MM.1S (cell line): Measurements from ENCODE around the gene ZFX.
A peak's percentile ranks its signal among the peaks of the same experiment; 100 is the strongest.

Source experiments
- DNase-seq: peaks from one replicate; pipeline ENCODE4 v3.0.0-alpha.2; 2015
- H2AFZ ChIP-seq: fragments of 300-600 bp; sonication (generic); 2 replicates; pipeline ENCODE4 v1.6.0; 2016; ENCODE audit warnings: antibody characterized with exemption, low read length
- H3F3A ChIP-seq: fragments of 300-600 bp; sonication (generic); 2 replicates; pipeline ENCODE4 v1.6.1; 2016; ENCODE audit warnings: mild to moderate bottlenecking, antibody characterized with exemption, low read length, moderate library complexity, mixed read lengths; ENCODE audit not compliant: insufficient read depth
- H3K27ac ChIP-seq: fragments of 300-600 bp; sonication (generic); 2 replicates; pipeline ENCODE4 v1.5.1; 2016; ENCODE audit warnings: mild to moderate bottlenecking, low read length
- H3K27me3 ChIP-seq: fragments of 300-600 bp; sonication (generic); replicated peaks from 2 replicates; pipeline ENCODE4 v1.6.0; 2016; ENCODE audit warnings: low read length; ENCODE audit not compliant: insufficient read depth
- H3K36me3 ChIP-seq: fragments of 300-600 bp; sonication (generic); replicated peaks from 2 replicates; pipeline ENCODE4 v1.6.1; 2016; ENCODE audit warnings: mild to moderate bottlenecking, low read length, mixed read lengths; ENCODE audit not compliant: insufficient read depth
- H3K4me1 ChIP-seq: fragments of 300-600 bp; sonication (generic); 2 replicates; pipeline ENCODE4 v1.6.1; 2016; ENCODE audit warnings: low read length, mixed read lengths
- H3K4me2 ChIP-seq: fragments of 300-600 bp; sonication (generic); 2 replicates; pipeline ENCODE4 v1.6.0; 2016; ENCODE audit warnings: low read depth, low read length
- H3K4me3 ChIP-seq: fragments of 300-600 bp; sonication (generic); 2 replicates; pipeline ENCODE4 v1.5.1; 2016; ENCODE audit warnings: low read length, mixed read lengths
- H3K79me2 ChIP-seq: fragments of 300-600 bp; sonication (generic); 2 replicates; pipeline ENCODE4 v1.6.1; 2016; ENCODE audit warnings: mixed run types, low read length, mixed read lengths
- H3K9ac ChIP-seq: fragments of 300-600 bp; sonication (generic); 2 replicates; pipeline ENCODE4 v1.6.1; 2016; ENCODE audit warnings: low read length, mixed read lengths
- H3K9me2 ChIP-seq: fragments of 300-600 bp; sonication (generic); replicated peaks from 2 replicates; pipeline ENCODE4 v1.6.1; 2016; ENCODE audit warnings: mild to moderate bottlenecking, low read length, mixed read lengths; ENCODE audit not compliant: insufficient read depth
- H3K9me3 ChIP-seq: fragments of 300-600 bp; sonication (generic); replicated peaks from 2 replicates; pipeline ENCODE4 v1.6.1; 2016; ENCODE audit warnings: mild to moderate bottlenecking, low read length, mixed read lengths; ENCODE audit not compliant: insufficient read depth
- H4K20me1 ChIP-seq: fragments of 300-600 bp; sonication (generic); 2 replicates; pipeline ENCODE4 v1.6.1; 2016; ENCODE audit warnings: mild to moderate bottlenecking, low read length, moderate library complexity, mixed read lengths; ENCODE audit not compliant: insufficient read depth
- EZH2 ChIP-seq: fragments of 300-600 bp; sonication (generic); optimal IDR thresholded peaks from 2 replicates; pipeline ENCODE3; 2017; ENCODE audit warnings: low read depth, mild to moderate bottlenecking, antibody characterized with exemption, low read length, mixed read lengths
- EZH2phosphoT487 ChIP-seq: fragments of 300-600 bp; sonication (generic); IDR thresholded peaks from 2 replicates; pipeline ENCODE4 v1.6.1; 2018; ENCODE audit warnings: antibody characterized with exemption, low read length
- TF ChIP-seq, protein P1 (sequence below): fragments of 300-600 bp; sonication (generic); IDR thresholded peaks from 2 replicates; pipeline ENCODE4 v1.5.1; 2016; ENCODE audit warnings: antibody characterized with exemption, low read length, mixed read lengths

The ZFX gene

DNA sequence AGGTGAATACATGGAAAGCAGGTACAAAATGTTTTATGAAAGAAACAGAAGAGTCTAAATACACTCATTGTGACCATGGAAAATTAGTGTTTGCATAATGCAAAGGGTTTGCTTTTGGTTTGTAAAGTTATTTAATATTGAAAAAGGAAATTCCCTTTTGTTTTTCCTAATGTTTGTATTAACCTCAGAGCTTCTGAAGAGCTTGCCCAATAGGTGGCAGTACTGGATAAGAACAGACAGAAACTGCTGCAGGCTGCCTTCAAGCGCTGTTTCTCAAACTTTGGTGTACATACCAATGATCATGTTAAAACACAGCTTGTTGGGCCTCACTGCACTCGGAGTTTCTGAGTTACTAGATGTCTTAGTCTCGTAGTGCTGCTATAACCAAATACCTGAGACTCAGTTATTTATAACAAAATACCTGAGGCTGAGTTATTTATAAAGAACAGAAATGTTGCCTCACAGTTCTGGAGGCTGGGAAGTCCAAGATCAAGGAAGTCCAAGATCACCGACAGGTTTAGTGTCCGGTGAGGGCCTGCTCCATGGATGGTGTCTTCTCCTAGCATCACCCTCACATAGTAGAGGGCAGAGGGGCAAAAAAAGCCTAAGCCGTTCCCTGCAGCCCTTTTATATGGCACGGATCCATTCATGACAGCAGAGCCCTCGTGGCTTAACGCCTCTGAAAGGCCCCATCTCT, 110.2 kb downstream of the ZFX start:
- Histone ChIP-seq H3K36me3 (no peaks in the 10 kb centered on the region), H3K9me3 (no peaks in the 10 kb centered on the region), H3K4me1 (no peaks in the 10 kb centered on the region), H3K79me2 (no peaks in the 10 kb centered on the region), H3K9ac (no peak overlapping the region), H3F3A (no peaks in the 10 kb centered on the region), H2AFZ (no peak overlapping the region), H3K4me3 (no peak overlapping the region), H3K9me2 (no peaks in the 10 kb centered on the region), H3K4me2 (no peak overlapping the region), H3K27ac (no peak overlapping the region), H4K20me1 (no peaks in the 10 kb centered on the region), H3K27me3 (no peaks in the 10 kb centered on the region)
- TF ChIP-seq EZH2phosphoT487 (no peak), EZH2 (no peak)
- TF ChIP-seq, protein P1, sequence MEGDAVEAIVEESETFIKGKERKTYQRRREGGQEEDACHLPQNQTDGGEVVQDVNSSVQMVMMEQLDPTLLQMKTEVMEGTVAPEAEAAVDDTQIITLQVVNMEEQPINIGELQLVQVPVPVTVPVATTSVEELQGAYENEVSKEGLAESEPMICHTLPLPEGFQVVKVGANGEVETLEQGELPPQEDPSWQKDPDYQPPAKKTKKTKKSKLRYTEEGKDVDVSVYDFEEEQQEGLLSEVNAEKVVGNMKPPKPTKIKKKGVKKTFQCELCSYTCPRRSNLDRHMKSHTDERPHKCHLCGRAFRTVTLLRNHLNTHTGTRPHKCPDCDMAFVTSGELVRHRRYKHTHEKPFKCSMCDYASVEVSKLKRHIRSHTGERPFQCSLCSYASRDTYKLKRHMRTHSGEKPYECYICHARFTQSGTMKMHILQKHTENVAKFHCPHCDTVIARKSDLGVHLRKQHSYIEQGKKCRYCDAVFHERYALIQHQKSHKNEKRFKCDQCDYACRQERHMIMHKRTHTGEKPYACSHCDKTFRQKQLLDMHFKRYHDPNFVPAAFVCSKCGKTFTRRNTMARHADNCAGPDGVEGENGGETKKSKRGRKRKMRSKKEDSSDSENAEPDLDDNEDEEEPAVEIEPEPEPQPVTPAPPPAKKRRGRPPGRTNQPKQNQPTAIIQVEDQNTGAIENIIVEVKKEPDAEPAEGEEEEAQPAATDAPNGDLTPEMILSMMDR: peak; percentile 56
- DNase-seq: peak; percentile 32

- no peaks in the 10 kb centered on the region for H3K27me3 ChIP-seq
- H4K20me1 ChIP-seq: no peaks in the 10 kb centered on the region
- no peaks in the 10 kb centered on the region for H3F3A ChIP-seq
- no peak for TF ChIP-seq EZH2
- TF ChIP-seq, protein P1: no peak
- TF ChIP-seq EZH2phosphoT487: no peak
- H3K4me2 ChIP-seq: no peak overlapping the region
- H3K9me3 ChIP-seq: no peaks in the 10 kb centered on the region
- DNase-seq: no peak
- H3K9me2 ChIP-seq: no peaks in the 10 kb centered on the region
- H3K27ac ChIP-seq: no peak overlapping the region
- H3K4me1 ChIP-seq: no peaks in the 10 kb centered on the region
- no peak overlapping the region for H3K9ac ChIP-seq
- H3K79me2 ChIP-seq: no peaks in the 10 kb centered on the region
- H3K36me3 ChIP-seq: no peaks in the 10 kb centered on the region
- no peak overlapping the region for H3K4me3 ChIP-seq
- H2AFZ ChIP-seq: no peak overlapping the region
These were observed 111.5 kb downstream of the ZFX start for GRCh38 chrX:24260842-24261550.

GRCh38 chrX:24262309-24262708, 112.8 kb downstream of the ZFX start:
- Histone ChIP-seq H3K9me3 (no peaks in the 10 kb centered on the region), H3F3A (no peaks in the 10 kb centered on the region), H3K27ac (no peak overlapping the region)

More at GRCh38 chrX:24262309-24262708, 112.8 kb downstream of the ZFX start:
- Histone ChIP-seq H4K20me1 (no peaks in the 10 kb centered on the region), H3K9me2 (no peaks in the 10 kb centered on the region), H3K79me2 (no peaks in the 10 kb centered on the region), H3K36me3 (no peaks in the 10 kb centered on the region), H3K4me1 (no peaks in the 10 kb centered on the region), H2AFZ (no peak overlapping the region), H3K27me3 (no peaks in the 10 kb centered on the region), H3K4me2 (no peak overlapping the region), H3K9ac (no peak overlapping the region), H3K4me3 (no peak overlapping the region)
- TF ChIP-seq EZH2phosphoT487 (no peak), EZH2 (no peak)
- TF ChIP-seq, protein P1: no peak
- DNase-seq: no peak
